Measurements from ENCODE around the gene PSMD3.

PSMD3 gene

DNA sequence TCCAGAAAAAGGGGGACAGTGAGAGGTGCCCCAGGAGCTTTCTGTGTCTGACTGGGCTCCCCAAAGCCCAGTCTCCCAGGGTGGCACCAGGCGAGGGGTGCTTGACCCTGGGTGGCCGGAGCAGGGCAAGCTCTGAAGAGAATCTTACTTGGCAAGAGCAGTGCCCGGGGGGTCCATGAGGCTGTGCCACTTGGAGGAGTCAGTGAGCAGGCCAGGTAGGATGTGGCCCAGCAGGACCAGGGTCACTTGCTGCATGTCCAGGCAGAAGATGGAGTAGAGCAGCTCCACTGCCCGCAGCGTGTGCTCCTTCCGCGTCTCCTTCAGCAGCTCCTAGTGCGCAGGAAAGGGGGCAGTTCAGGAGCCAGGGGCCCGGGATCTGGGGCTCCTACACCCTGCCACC, 41.9 kb downstream of the PSMD3 start:
- no peak for DNase-seq (ENCODE audit: low read depth in 2 of 2)

DNA sequence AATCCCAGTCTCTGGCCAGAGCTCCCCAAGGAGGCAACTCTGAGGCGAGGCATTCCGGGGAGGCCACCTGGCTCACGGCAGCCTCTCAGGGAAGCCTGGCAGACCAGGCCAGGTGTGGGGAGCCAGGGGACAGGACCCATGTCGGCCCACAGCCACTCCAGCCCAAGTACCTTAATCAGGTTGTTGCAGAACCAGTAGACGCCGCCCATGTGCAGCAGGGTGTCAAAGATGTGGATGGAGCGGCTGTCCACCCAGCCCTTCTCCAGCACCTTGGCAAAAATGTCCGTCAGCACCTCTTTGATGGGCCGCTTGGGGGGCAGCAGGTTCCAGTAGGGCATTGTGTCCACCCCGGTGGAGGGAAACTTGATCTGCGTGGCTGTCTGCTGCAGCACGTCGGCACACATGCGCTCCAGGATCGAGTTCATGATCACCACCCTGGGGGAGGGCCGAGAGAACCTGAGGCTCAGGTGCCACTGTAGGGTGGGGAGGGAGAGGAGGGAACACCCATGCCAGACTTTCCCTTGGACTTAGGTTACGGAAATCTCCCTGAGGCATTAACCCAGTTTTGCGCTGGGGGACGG, 42.4 kb downstream of the PSMD3 start:
- DNase-seq (ENCODE audit: low read depth in 2 of 2) = no peak

DNA sequence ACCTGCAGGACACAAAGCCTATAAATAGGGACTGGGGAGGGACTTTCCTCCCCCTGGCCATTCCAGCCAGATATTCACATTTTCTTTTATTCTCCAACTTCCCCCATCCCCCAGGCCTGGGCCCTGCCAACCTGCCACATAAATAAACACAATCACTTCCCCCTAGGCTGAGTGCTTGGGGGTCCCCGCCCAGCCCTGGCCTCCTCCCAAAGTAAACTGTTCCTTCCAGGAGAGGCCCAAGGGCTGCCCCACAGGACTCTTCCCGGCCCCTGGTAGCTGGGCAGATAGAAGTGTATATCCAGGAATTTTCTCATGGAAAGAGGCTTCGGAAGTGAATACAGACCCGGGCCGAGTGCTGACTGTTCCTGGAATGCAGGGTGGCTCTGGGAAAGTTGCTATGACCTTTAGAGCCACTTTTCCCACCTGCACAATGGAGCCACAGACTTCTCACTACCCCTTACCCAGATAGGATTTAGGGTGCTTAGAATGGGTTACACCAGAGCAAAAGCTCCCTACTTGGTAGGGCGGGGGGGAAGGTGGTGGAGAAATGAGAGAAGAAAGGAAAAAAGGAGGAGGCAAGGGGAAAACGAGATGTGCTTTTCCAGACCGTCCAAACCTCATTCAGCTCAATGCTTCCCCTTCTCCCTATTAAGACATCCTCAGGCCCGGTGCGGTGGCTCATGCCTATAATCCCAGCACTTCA, 43.1 kb downstream of the PSMD3 start:
- DNase-seq (ENCODE audit: low read depth in 2 of 2) = no peak

DNA sequence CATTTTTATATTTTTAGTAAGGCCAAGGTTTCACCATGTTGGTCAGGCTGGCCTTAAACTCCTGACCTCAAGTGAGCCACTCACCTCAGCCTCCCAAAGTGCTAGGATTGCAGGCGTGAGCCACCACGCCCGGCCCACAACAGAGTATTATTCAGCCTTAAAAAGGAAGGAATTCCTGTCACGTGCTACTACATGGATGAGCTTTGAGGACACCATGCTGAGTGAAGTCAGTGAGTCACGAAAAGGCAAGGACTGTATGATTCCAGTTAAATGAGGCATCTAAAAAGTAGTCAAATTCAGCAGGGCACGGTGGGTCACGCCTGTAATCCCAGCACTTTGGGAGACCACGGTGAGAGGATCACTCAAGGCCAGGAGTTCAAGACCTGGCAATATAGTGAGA, 44.3 kb downstream of the PSMD3 start:
- no peak for DNase-seq (ENCODE audit: low read depth in 2 of 2)

DNA sequence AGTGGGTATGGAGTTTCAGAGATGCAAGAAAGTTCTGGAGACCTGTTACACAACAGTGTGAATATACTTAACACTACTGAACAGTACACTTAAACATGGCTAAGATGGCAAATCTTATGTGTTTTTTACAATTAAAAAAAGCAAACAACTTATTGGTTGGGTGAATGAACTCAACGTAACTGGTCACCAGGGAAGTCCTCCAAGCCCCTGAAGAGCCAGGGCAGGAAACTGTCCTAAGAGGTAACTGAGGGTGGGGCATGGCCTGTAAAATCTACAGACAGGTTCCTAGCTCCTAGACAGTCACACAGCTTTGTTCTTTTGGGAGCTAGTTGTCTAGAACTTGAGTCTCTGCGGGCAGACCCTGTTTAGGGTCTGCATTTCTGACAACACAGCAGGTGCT, 45.0 kb downstream of the PSMD3 start:
- no peak for DNase-seq (ENCODE audit: low read depth in 2 of 2)

DNA sequence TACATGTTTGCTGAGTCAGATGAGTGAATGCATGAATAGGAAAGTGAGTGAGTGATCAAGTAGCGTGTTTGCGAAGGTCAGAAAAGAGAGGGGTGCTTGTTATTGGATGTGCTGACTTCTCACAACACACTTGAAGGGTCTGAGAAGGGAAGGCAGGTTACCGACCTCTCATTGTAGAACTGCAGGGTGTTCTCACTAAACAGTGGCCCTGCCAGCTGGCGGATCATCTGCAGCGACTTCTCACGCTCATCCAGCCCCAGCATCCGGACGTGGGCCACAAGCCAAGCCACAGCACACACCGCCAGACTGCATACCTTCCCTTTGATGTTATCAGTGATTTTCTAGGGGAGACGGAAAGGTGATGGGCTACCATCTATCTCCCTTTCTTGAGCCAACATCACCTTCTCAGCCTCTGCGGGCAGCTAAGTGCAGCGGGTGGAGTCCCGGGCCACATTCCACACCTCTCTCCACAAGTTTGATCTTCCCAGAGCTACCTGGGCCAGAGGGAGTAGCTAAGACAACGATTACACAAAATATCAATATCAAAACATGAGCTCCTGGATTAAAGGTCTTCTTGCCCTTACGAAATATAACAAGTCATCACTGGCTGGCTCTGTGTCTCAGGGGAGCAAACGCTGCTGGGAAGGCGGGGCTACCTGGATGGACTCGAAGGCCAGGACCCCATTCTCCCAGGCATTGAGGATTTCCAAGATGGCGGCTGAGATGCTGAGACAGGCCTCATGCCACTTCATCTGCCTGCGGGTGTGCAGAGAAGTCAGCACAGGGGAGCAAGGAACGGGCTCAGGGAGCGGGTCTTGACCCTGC, 45.6 kb downstream of the PSMD3 start:
- no peak for DNase-seq (ENCODE audit: low read depth in 2 of 2)

DNA sequence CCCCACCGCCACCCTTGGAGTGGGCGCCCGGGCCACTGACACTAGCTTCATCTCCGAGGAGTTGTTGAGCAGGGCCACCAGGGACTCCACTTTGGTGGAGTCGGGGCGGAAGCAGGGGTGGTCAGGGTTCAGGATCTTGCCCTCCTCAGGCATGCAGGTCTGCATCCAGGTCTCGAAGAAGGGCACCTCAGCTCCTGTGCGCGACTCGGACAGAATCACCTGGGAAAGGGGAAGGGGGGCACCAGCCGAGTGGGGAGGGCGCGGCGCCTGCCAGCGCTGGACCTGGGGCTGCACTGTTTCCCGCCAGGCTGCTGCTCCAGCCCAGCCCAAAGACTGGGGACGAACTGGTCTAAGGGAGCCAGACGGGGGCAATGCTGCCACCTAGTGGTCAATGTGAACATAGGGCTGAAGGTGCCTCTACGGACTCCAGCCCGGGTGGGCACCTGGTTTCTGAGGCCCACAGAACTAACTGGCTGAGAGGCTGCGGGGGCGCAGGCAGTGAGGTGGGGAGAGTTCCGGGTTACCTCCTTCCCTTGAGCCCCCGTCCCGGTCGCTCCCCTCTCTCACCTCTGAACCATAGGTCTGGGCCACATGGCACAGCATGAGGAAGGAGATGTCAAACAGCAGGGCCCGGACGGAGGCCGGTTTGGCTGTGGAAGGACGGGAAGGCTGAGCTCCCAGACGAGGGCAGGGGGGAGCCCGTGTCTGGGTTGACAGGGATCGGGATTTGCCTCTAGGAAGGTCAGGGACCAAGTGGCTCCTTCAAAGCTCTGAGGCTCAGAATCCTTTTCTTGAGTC, 46.4 kb downstream of the PSMD3 start:
- peak; percentile 67 to 68 for DNase-seq (ENCODE audit: low read depth in 2 of 2)

DNA sequence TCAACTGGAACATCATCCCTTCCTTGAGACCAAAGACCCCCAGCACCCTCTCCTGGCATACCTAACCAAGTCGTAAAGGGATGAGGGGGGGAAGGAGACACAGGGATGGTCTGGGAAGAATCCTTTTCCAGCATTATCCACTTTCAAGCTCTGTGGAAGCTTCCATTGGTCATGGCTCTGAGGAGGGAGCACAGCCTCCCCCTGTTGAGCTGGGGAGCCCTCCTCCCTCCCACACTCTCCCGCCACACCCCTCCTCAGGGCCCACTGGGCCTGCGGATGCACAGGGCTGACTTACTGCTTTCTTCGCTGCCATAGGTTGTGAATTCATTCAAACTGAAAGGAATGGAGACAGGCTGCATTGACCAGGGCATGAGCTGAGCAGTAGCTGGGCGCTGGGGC, 47.0 kb downstream of the PSMD3 start:
- no peak for DNase-seq (ENCODE audit: low read depth in 2 of 2)

DNA sequence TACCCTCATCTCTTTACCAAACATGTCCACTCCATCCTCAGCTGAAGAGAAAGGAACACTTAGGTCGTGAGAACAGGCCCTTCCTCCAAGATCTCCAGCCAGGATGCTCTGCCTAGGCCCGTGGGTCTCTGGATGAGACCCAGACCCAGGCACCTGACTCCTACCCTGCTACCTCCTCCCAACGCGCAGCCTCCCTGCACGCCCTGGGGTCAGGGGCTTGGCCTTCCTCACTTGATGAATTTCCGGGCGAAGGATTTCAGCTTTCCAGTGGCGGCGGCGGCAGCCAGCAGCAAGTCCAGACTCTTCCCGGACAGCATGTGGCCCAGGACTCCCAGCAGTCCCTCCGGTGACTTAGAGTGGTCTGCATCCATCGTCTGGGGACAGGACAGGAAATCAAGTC, 48.0 kb downstream of the PSMD3 start:
- no peak for DNase-seq (ENCODE audit: low read depth in 2 of 2)

DNA sequence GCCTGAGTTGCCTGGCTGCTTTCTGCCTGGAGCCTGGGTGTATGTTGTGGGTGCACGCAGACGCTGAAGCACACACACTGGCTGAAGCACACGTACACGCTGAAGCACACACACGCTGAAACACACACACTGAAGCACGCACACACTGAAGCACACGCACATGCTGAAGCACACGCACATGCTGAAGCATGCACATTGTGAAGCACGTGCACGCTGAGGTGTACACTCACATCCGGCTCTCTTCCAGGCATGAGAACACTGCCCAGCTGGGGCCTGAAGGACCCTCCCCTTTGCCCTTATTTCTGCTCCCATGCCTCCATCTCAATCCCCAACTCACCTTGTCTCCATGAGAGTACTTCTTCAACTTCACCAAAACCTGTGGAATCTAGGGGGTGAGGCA, 51.1 kb downstream of the PSMD3 start:
- no peak for DNase-seq (ENCODE audit: low read depth in 2 of 2)

DNA sequence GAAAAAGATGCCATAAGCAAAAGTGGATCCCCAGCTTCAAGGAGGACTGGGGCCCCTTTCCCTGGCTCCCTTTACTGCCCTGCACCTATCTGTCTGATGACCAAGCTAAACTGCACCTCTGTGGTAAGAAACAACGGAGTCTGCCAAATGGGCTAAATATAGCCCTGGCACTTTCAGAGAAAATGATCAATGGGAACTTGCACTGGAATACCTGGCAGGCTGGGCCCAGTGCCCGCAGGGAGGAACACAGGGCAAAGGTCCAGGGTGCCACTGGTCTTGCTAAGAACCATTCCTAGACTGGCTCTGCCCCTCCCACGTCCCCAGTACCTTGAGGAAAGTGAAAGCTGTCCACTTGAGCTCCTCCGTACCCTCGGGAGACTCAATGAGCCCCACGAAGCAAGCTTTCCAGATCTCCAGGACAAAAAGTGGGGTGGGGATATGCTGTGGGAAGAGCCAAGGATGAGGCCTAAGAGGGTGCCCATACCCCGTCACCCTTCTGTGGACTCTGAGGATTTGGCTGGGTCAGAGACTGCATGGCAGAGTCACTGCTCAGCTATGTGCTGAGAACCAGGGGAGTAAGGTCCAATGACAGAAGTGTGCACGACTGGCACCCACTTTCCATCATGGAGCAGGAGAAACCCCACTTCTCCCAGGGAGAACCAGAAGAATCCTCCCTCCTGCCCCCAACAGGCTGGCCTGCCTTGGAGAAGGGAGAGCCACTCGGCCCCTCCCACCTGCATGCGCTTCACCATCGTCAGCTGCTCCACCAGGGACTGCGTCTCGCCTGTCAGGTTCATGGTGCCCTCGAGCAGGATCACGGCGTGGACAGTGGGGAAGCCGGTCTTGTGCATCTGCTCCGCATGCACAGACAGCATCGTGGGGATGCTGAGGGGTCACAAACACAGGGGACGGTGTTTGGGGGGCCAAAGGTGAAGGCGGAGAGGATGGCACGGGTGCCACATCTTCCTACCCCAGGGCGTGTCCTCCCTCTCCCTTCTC, 52.0 kb downstream of the PSMD3 start:
- DNase-seq (ENCODE audit: low read depth in 2 of 2) = no peak

DNA sequence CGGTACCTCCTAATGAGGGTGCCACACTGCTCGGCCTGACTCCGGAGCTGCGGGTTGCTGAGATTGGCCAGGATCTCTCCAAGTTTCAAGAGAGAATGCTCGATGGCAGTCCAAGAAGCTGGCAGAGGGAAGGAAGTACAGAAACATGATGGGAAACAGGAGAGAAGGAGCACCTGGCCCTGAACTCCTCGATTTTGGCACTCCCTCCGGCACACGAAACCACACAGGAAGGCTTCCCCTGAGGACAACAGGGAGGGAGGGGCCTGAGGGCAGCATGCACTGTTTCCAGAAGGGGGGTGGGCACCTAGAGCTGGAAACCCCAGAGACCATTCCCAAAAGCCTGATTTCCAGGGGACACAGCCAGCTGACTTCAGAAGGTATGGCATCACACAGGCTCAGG, 52.7 kb downstream of the PSMD3 start:
- DNase-seq (ENCODE audit: low read depth in 2 of 2) = no peak

DNA sequence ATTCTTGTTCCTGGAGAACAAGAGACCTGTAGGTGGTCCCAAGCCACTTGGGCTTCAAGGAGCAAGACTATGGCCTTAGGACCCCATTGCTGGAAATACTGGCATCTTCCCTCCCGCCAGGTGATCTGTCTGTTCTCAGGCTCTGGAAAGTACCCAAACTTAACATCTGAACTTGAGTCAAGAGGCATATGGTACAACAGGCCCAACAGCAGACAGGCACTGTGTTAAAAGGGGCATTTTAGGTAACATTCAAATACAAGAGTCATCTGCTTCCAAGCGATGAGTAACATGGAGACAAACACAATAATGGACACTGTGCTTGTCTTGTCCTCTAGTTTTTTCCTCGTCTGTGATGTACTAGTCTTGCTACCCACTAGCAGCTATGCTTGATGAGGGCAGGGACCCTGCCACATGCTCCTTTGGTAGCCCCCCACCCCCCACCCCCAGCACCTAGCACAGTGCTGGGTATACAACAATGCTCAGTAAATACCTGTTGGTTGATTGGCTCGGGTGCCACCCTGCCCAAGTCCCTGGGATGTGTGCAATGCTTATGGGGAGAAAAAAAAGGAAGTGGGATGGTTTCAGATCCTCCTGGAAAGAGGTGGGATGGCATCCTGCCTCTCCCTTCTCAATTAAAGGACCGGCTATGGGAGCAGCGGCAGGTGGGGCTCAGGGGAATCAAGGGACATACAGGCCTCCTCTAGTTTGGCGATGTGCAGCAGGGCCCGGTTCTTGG, 54.0 kb downstream of the PSMD3 start:
- DNase-seq (ENCODE audit: low read depth in 2 of 2) = no peak

DNA sequence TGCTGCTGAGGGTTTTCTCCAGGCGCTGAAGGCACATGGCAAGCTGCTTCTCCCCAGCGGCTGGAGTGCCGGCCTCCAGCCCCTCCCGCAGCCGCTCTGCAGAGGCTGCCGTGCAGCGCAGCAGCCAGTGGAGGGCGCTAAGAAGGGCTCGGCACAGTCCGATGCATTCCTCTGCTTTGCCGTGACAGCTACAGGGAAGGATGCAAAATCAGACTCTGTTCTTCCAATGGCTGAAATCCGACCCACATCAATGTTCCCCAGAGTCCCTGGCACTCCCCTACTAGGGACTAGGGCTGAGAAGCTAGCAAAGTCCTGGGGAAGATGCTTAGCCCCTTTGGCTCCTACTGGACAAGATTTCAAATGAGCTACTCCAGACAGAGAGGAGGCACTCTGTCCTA, 54.6 kb downstream of the PSMD3 start:
- no peak for DNase-seq (ENCODE audit: low read depth in 2 of 2)

DNA sequence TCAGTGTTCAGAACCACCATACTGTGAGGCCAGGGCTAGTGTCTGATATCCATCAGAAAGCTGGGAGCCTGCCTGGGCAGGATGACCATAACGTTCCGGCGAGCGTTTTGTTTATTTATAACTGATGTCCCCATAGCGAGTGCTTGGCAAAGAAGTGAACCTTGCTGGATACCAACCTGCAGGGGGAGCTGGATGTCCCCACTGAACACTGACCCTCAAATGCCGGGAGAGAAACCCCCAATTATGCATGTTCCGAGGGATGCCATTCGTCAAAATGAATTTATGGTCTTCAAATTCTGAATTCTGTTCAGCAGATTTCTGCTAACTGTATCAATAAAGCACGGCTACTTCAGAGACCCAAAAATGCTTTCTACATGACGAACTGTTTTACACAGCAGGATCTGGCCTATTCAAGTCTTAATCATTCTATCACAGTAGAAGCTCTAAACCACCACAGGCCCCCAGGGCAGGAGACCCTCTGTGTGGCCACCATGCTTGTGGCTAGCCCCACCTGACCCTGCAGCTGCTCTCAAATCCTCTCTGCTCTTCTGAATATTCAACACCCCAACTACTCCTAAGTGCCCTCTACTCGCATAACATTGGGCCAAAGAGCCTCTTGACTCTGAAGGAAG, 58.4 kb downstream of the PSMD3 start:
- no peak for DNase-seq (ENCODE audit: low read depth in 2 of 2)

DNA sequence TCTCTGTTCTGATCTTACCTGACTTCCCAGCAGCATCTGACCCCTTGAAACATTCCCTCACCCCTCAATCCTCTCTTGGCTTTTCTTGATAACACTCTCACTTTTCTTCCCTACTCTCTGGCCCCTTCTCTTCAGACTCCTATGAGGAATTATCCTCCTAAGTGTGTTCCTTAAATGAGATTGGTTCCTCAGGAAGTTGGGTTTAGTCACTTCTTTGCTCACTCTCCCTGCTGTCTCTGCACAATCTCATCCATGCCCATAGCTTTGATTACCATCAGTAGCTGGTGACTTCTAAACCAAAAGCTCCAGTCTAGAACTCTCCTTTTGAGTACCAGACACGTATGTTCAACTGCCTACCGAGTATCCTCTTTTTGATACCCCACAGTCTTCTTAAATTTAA, 60.6 kb downstream of the PSMD3 start:
- no peak for DNase-seq (ENCODE audit: low read depth in 2 of 2)

Measured in stimulated activated CD4-positive, alpha-beta T cell treated with anti-CD3 and anti-CD28 coated beads, Interleukin-4, amount 100 ng/mL, for 48 hours (primary cell).